GM12891 (cell line): ENCODE data around the gene CRYGB.

ENCODE experiments used
- PAX5 ChIP-seq: IDR thresholded peaks from 2 replicates; pipeline ENCODE4 v1.6.1; 2011; ENCODE audit warnings: low read length, moderate library complexity, mild to moderate bottlenecking; ENCODE audit not compliant: insufficient read depth, severe bottlenecking
- POLR2A ChIP-seq: IDR thresholded peaks from 2 replicates; pipeline ENCODE4 v1.6.1; 2011; ENCODE audit warnings: low read depth, low read length, control low read depth
- POLR2AphosphoS5 ChIP-seq: IDR thresholded peaks from 2 replicates; pipeline ENCODE4 v1.6.1; 2011; ENCODE audit warnings: low read depth, low read length, control low read depth
- POU2F2 ChIP-seq: IDR thresholded peaks from 2 replicates; pipeline ENCODE4 v1.6.1; 2011; ENCODE audit warnings: low read depth, mild to moderate bottlenecking, control low read depth, low read length, moderate library complexity
- SPI1 ChIP-seq: IDR thresholded peaks from 2 replicates; pipeline ENCODE4 v1.6.1; 2011; ENCODE audit warnings: low read depth, low read length, control low read depth
- TAF1 ChIP-seq: IDR thresholded peaks from 2 replicates; pipeline ENCODE4 v1.6.1; 2011; ENCODE audit warnings: low read depth, low read length, control low read depth

DNA sequence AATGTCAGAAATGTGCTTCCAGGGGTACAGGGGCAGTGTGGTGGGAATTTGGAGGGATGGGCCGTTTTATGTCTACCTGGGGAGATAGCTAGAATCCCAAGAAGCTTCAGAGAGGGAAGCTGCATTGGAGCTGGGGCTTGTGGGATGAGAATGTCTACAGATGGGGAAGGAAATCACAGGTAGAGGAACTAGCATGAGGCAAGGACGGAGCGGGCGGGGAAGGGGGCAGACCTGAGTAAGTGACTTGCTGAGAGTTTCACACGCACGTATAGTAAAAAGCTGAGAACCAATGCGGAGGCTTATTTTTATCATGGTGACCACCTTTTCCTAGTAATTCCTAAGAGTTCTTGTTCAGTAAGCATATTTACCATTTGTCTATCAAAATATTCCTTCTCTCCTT is 37.6 kb upstream of the CRYGB start:
- TF ChIP-seq POU2F2 (no peak), POLR2AphosphoS5 (no peak), TAF1 (no peak), PAX5 (no peak), POLR2A (no peak), SPI1 (no peak)
